GM13976 (cell line): ENCODE data around the gene CYB5R4.

Experiments
- DNase-seq: peaks from one replicate; pipeline ENCODE4 v3.0.0; 2012; ENCODE audit warnings: low spot score
- CTCF ChIP-seq: IDR thresholded peaks from 2 replicates; pipeline ENCODE4 v1.5.1; 2012; ENCODE audit warnings: borderline replicate concordance, mild to moderate bottlenecking; ENCODE audit not compliant: insufficient read depth; ENCODE audit errors: extremely low read depth, missing control alignments, control extremely low read depth
- in situ Hi-C: fragments of 300-500 bp; cut with MboI; formaldehyde crosslinking; loops from one replicate; pipeline ENCODE4 v1.12.0; 2022; ENCODE audit warnings: low sequenced_read_pairs, mixed read lengths, inconsistent platforms; ENCODE audit not compliant: unreplicated experiment

Gene CYB5R4

DNA sequence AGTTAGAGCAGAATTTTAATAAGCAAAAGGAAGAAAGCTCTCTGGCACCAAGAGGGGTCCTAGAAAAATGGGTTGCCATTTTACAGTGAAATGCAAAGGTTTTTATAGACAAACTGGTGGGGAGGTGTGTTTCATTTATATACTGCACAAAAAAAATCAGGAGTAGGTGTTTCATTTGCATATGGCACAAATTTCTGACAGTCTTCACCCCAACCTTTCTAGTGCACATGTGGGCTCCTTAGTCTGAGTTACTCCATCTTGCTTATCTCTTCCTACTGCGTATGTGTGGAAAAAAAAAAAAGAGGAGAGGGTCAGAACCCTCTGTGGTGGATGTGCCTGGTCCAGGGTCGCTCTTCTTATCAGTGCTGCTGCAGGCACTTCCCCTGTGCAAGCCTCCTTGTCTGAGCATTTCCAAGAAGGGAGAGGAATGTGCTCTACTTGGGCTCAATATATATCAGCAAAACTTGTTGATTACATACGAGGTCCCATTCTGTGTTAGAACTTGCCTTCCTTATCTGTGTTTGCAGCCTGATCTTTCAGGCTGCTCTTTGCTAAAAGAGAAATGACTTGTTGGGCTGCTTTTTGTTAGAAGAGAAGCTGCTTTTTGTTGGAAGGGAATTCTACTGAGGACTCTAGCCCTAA is 115.0 kb downstream of the CYB5R4 start:
- in situ Hi-C loops = no loop called here
- no peak for DNase-seq
- no peak for TF ChIP-seq CTCF

- in situ Hi-C loops = no loop called here
- no peak for DNase-seq
- no peak for TF ChIP-seq CTCF
Measured at GRCh38 chr6:83976037-83976755, 116.7 kb downstream of the CYB5R4 start.

- DNase-seq = no peak
- in situ Hi-C loops = no loop called here
- no peak for TF ChIP-seq CTCF
Measured at GRCh38 chr6:83976871-83977270, 117.4 kb downstream of the CYB5R4 start.

DNA sequence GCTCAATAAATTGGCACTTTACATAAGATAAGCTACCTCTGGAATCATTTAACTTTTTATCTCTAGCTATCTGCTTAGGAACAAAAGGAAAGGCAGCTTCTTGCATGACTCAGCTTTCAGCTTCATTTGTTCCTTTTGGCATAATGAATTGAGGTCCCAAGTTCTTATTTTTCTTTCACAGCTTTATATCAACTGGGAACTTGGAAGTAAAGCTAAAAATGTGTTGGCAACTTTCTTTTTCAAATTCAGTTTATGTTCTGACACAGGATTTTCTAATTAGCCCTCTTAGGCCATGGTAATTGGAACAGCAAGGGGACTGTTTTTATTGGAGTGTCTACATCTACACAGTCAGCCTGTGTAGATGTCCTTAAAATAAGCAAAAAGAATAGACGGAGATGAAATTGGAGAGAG is 118.8 kb downstream of the CYB5R4 start:
- DNase-seq = no peak
- in situ Hi-C loops = no loop called here
- no peak for TF ChIP-seq CTCF

GRCh38 chr6:83978997-83979396 is 119.5 kb downstream of the CYB5R4 start:
- no peak for DNase-seq
- in situ Hi-C loops = no loop called here
- no peak for TF ChIP-seq CTCF

DNA sequence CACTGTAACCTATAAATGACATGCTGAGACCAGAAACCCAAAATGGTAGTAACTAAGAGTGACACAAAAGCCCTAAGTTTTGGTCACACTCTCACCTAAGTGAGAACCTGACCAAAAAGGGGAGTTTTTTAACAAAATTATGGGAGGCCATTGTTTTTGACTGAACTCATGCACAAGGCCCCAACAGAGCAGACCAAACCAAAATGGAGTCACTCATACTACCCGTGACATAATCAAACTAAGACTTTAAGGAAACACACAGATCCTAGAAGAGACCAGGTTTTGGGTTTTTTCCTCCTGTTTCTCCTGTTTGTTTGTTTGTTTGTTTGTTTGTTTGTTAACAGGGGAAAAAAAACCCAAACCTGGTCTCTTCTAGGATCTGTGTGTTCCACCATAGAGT is 124.9 kb downstream of the CYB5R4 start:
- in situ Hi-C loops = no loop called here
- no peak for TF ChIP-seq CTCF
- no peak for DNase-seq
